Neutrophil (primary cell): Measurements from ENCODE around the gene MCOLN1.

Experiments used
- H3K27ac ChIP-seq: fragments of 200-600 bp; sonication (generic); 2 replicates; pipeline ENCODE4 v1.5.1; 2016; ENCODE audit warnings: mild to moderate bottlenecking, moderate library complexity
- H3K27me3 ChIP-seq: fragments of 200-600 bp; sonication (generic); 2 replicates; pipeline ENCODE4 v1.6.0; 2016; ENCODE audit warnings: mild to moderate bottlenecking
- H3K36me3 ChIP-seq: fragments of 200-600 bp; sonication (generic); 2 replicates; pipeline ENCODE4 v1.5.1; 2017
- H3K4me1 ChIP-seq, 2 experiments: fragments of 200-600 bp in 1 of 2; sonication (generic) in 1 of 2; 1 replicate in 1 of 2; 2 replicates in 1 of 2; pipeline versions ENCODE4 v1.5.1 to v1.6.1; 2013 to 2016; ENCODE audit warnings: low read depth in 1 of 2, low read length in 1 of 2, mild to moderate bottlenecking in 1 of 2, moderate library complexity in 1 of 2; ENCODE audit not compliant: control insufficient read depth in 1 of 2, insufficient read depth in 1 of 2
- H3K4me3 ChIP-seq, 2 experiments: fragments of 200-600 bp in 1 of 2; sonication (generic) in 1 of 2; 1 replicate in 1 of 2; 2 replicates in 1 of 2; pipeline ENCODE4 v1.5.1; 2013 to 2016; ENCODE audit warnings: low read depth in 1 of 2, low read length in 1 of 2, mild to moderate bottlenecking in 1 of 2, moderate library complexity in 1 of 2
- H3K9me3 ChIP-seq: fragments of 200-600 bp; sonication (generic); 2 replicates; pipeline ENCODE4 v1.5.1; 2016
- CTCF ChIP-seq: fragments of 200-600 bp; sonication (generic); IDR thresholded peaks from 2 replicates; pipeline ENCODE4 v1.5.1; 2016; ENCODE audit warnings: antibody characterized with exemption

MCOLN1 gene

GRCh38 chr19:7516333-7516732 lies 6.1 kb upstream of the MCOLN1 start:
- no peak overlapping the region for H3K4me3 ChIP-seq
- H3K36me3 ChIP-seq = no peaks in the 10 kb centered on the region
- peaks cover 0 to 3% of the 10 kb centered on the region in 2 experiments for H3K4me1 ChIP-seq
- no peak for TF ChIP-seq CTCF
- no peaks in the 10 kb centered on the region for H3K9me3 ChIP-seq
- no peak overlapping the region for H3K27ac ChIP-seq
- peaks cover 72% of the 10 kb centered on the region for H3K27me3 ChIP-seq

DNA sequence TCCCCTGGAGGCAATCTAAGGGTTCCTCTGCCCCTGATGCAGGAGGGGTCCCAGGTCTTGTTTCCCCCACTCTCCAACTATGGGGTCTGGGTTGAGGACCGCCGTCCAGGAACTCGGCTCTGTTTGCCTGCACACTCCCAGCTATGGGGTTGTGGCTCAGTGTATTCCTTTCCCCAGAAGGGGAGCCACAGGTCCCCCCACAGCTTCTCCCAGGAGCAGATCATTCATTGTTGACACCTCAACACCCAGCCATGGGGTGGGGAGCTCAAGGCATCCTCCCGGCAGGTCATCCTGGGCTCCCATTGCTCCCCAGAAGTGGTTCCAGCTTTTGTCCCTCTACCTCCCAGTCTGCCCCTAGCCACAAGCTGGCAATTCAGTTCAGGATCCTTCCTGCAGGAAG lies 5.5 kb upstream of the MCOLN1 start:
- peaks cover 67% of the 10 kb centered on the region for H3K27me3 ChIP-seq
- H3K4me1 ChIP-seq = peaks cover 2 to 6% of the 10 kb centered on the region in 2 experiments
- H3K9me3 ChIP-seq = no peaks in the 10 kb centered on the region
- no peak for TF ChIP-seq CTCF
- H3K4me3 ChIP-seq = no peak overlapping the region
- H3K36me3 ChIP-seq = no peaks in the 10 kb centered on the region
- H3K27ac ChIP-seq = no peak overlapping the region

DNA sequence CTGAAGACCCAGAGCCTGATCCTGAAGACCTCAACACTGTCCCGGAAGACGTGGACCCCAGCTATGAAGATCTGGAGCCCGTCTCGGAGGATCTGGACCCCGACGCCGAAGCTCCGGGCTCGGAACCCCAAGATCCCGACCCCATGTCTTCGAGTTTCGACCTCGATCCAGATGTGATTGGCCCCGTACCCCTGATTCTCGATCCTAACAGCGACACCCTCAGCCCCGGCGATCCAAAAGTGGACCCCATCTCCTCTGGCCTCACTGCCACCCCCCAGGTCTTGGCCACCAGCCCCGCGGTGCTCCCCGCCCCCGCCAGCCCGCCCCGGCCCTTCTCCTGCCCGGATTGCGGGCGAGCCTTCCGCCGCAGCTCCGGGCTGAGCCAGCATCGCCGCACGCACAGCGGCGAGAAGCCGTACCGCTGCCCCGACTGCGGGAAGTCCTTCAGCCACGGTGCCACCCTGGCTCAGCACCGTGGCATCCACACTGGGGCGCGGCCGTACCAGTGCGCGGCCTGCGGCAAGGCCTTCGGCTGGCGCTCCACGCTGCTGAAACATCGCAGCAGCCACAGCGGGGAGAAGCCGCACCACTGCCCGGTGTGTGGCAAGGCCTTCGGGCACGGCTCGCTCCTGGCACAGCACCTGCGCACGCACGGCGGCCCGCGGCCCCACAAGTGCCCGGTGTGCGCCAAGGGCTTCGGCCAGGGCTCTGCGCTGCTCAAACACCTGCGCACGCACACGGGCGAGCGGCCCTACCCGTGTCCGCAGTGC lies 2.9 kb upstream of the MCOLN1 start:
- TF ChIP-seq CTCF = no peak
- no peak overlapping the region for H3K4me3 ChIP-seq
- no peaks in the 10 kb centered on the region for H3K9me3 ChIP-seq
- H3K27me3 ChIP-seq = peaks cover 40% of the 10 kb centered on the region
- no peak overlapping the region for H3K27ac ChIP-seq
- H3K36me3 ChIP-seq = no peaks in the 10 kb centered on the region
- peaks cover 15 to 22% of the 10 kb centered on the region in 2 experiments for H3K4me1 ChIP-seq

- Histone ChIP-seq H3K4me1 (peaks cover 15 to 22% of the 10 kb centered on the region in 2 experiments), H3K27me3 (peaks cover 32% of the 10 kb centered on the region), H3K27ac (no peak overlapping the region), H3K4me3 (no peak overlapping the region), H3K36me3 (peaks cover 4% of the 10 kb centered on the region), H3K9me3 (no peaks in the 10 kb centered on the region)
- no peak for TF ChIP-seq CTCF
Observed at GRCh38 chr19:7520131-7521051, 2.0 kb upstream of the MCOLN1 start.

GRCh38 chr19:7521551-7522071 lies 813 bp upstream of the MCOLN1 start:
- Histone ChIP-seq H3K9me3 (no peaks in the 10 kb centered on the region), H3K4me1 (peaks cover 15 to 19% of the 10 kb centered on the region in 2 experiments), H3K36me3 (peaks cover 10% of the 10 kb centered on the region), H3K27ac (peak overlapping the region; percentile 79), H3K27me3 (peaks cover 21% of the 10 kb centered on the region), H3K4me3 (peak overlapping the region; percentile 78 to 79)
- TF ChIP-seq CTCF = no peak
